GM18508 (cell line): ENCODE results near the gene OR5AN1.
"Not testable (repeated sequence)": the region's sequence is repeated elsewhere in the genome, so short reads cannot be mapped to it uniquely, and the experiment has no call there.

ENCODE experiments used
- ATAC-seq: cut with Tn5 transposase; IDR thresholded peaks from one replicate; pipeline ENCODE4 v1.9.1; 2021; ENCODE audit warnings: moderate number of reproducible peaks; ENCODE audit not compliant: insufficient read depth, unreplicated experiment

Gene OR5AN1

GRCh38 chr11:59358595-59358994, at the start of gene OR5AN1:
OR5AN1 (plus strand) TSS chr11:59358895; CDS start chr11:59364459, 5,564 bp downstream.
- ATAC-seq: no peak

GRCh38 chr11:59335001-59335400, 23.7 kb upstream of the OR5AN1 start:
- no peak for ATAC-seq

- no peak for ATAC-seq
Measured at GRCh38 chr11:59336176-59336575, 22.5 kb upstream of the OR5AN1 start.

DNA sequence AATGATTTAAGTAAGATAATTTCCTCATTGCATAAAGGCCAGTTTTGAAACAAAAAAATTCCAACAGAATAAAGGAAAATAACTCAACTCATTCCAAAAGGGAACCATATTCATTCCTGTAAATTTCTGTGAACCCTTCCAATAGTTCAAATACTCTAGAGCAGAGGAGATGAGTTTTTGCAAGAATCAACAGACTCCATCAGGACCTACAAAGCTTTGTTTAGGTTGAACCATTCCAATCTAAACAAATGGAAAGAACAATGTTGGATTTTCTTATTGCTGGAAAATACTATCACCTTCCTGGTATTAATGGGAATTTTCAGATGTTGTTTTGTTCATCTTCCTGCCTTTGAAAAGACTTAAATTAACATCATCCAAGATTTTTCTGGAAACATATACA, 21.8 kb upstream of the OR5AN1 start:
- no peak for ATAC-seq

DNA sequence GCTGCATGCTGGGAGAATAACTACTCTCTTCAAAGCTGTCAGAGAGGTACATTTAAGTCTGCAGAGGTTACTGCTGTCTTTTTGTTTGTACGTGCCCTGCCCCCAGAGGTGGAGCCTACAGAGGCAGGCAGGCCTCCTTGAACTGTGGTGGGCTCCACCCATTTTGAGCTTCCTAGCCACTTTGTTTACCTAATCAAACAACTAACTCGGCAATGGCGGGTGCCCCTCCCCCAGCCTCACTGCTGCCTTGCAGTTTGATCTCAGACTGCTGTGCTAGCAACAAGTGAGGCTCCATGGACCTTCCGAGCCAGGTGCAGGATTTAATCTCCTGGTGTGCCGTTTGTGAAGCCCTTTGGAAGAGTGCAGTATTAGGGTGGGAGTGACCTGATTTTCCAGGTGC, 9.0 kb upstream of the OR5AN1 start:
- ATAC-seq: not testable (repeated sequence)

GRCh38 chr11:59355226-59355625, 3.5 kb upstream of the OR5AN1 start:
- ATAC-seq: no peak

DNA sequence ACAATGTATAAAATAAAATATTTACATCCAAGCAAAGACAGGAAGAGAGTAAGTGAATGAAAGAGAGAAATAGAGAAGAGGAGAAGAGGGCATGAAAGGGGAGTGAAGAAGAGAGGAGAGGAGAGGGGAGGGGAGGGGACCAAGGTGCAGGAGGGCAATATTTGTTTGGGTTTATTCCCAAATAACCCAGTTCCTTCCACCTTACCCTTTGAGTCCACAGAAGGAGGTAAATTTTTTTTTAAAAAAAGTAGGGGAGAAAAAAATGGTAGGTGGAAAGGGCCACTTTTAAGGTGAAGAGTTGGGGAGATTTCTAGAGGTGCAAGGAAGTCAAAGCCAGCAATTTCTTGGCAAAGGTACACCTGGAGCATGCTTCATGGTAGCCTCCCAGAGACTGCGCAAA, 2.1 kb upstream of the OR5AN1 start:
- no peak for ATAC-seq

- no peak for ATAC-seq
Measured at GRCh38 chr11:59358020-59358419, 675 bp upstream of the OR5AN1 start.

DNA sequence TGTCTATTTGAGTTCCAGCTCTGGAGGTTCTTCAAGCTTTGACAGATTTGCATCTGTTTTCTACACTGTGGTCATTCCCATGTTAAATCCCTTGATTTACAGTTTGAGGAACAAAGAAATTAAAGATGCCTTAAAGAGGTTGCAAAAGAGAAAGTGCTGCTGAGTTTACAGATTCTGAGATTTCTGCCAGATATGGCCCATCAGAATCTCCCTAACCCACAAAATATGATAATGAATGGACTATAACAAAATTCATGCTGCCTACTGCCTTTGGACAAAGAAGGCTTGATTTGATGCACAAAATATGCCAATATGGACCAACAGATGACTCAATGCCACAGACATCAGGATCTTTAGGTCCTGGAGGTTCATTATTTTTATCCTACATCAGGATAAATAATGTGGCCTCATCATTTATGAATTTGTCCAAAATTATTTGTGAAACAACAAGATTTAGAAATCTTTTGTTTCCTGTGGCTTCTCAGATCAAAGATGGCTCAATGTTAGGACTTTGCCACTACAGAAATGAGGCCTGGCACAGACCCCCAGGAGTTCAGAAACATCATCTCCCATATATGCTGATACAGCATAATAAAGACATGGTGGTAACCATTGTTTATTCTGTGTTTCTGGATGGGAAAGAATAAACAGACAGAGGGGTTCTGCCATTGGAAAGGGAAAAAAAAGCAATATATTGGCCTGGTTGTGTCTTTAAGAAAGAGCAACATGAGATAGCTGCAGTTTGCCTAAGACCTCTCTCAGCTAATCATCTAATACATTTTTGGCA, 6.7 kb downstream of the OR5AN1 start:
- no peak for ATAC-seq

GRCh38 chr11:59368238-59369022, 9.7 kb downstream of the OR5AN1 start:
- no peak for ATAC-seq

DNA sequence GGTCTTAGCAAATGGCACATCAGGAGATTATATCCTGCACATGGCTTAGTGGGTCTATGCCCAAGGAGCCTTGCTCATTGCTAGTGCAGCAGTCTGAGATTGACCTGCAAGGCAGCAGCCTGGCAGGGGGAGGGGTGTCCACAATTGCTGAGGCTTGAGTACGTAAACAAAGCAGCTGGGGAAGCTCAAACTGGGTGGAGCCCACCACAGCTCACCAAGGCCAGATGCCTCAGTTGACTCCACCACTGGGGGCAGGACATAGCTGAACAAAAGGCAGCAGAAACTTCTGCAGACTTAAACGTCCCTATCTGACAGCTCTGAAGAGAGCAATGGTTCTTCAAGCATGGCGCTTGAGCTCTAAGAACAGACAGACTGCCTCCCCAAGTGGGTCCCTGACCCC, 13.6 kb downstream of the OR5AN1 start:
- not testable (repeated sequence) for ATAC-seq

DNA sequence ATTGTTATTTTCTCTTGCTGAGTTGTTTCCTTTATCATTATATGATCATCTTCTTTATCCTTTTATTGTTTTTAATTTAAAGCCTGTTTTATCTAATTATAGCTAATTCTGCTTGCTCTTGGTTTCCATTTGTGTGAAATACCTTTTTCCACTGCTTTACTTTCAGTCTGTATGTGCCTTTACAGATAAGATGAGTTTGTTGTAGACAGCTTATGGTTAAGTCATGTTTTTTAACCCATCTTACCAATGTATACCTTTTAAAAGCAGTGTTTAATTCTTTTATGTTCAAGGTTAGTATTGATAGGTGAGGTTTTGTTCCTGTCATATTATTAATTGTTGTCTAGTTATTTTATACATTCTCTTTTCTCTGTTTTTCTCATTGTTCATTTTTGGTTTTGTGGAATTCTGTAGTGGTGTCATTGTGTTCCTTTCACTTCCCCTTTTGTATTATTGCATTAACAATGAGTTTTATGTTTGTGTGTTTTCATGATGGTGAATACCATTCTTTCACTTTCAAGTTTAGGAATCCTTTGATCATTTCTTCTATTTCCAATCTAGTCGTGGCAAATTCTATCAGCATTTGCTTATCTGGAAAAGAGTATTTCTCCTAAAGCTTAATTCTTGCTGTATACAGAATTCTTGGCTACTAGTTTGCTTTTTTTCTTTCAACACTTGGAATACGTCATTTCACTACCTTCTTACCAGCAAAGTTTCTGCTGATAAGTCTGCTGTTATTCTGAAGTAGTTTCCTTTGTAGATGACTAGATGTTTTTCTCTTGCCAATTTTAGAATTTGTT, 21.8 kb downstream of the OR5AN1 start:
- peak; percentile 96 for ATAC-seq

- ATAC-seq: no peak
Measured at GRCh38 chr11:59394186-59394585, 35.5 kb downstream of the OR5AN1 start.

DNA sequence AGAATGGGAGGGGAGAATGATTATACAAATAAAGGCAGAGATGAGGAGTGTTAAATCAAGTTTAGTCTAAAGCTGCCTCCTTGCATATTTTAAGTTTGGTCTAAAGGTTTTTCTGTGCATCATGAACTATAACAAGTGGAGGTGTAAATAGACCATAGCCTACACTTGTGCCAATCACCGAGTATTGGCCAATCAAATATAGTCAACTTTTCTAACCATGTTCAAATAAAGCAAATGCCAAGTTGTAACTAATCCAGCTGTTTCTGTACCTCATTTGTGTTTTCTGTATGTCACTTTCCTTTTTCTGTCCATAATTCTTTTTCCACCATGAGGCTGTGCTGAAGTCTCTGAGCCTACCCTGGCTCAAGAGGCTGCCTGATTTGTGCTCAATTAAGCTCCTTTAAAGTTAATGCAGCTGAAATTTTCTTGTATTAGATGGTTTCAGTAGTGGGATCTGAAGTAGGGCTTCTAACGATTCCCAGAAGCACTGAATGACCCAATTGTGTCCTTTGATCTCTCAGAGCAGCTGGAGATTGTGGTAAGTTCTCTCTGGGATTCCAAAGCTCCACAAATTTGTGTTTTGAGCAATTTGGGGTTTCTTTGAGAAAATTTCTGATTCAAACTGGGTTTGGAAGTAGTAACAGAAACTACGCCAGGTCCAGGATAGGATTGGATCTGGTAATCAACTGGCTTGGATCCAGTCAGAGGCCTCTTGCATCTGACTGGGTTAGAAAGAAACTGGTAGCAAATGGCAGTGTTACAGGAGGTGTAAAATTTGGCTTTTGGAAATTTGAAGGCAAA, 42.0 kb downstream of the OR5AN1 start:
- ATAC-seq: no peak

DNA sequence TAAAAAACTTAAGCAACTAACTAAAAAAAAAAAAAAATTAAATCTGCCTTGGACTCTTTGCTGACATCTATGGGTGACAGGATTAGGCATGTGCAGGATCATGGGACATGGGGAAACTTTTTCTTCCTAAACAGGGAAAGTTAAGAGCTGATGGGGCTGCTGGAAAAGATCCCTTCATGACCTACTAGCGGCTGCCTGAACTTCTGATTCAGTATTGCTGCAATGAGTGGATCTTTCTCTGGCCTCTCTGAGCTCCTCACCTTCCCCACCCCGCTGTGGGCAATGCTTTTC, 42.5 kb downstream of the OR5AN1 start:
- no peak for ATAC-seq

- no peak for ATAC-seq
Measured at GRCh38 chr11:59403546-59403945, 44.9 kb downstream of the OR5AN1 start.

GRCh38 chr11:59413646-59414045, 55.0 kb downstream of the OR5AN1 start:
- no peak for ATAC-seq

GRCh38 chr11:59415111-59415510, 56.4 kb downstream of the OR5AN1 start:
- no peak for ATAC-seq

DNA sequence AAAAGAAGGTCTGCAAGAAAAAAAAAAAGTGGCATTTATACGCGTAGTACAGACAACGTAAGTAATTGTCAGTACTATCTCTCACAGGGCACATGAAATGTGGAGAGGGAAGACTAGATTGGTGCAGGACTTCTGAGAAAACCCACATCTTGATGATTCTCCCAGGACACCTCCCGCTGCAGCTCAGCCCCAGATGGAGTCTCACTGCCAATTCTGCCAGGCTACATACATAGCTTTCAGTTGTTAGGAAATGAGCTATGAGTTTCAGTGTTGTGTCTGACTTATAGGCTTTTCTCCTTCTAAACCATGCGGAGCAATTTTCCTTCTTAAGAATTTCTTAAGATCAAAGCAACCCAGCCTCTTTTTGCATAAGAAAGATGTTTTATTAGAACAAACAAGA, 57.9 kb downstream of the OR5AN1 start:
- no peak for ATAC-seq

- ATAC-seq: no peak
Measured at GRCh38 chr11:59417023-59417422, 58.3 kb downstream of the OR5AN1 start.
